Tibial artery (tissue), 4 donors: ENCODE results near the gene RSPH4A.

Experiments used
- DNase-seq, 2 donors: peaks; one replicate each; pipeline ENCODE4 v3.0.0-alpha.2; 2019
- H3K27ac ChIP-seq, 2 donors: fragments of 200-600 bp; sonication (generic) in 1 of 2; 1 replicate in 1 of 2; 2 replicates in 1 of 2; pipeline ENCODE4 v1.5.1; 2018 to 2019; ENCODE audit warnings: mild to moderate bottlenecking in 1 of 2
- H3K27me3 ChIP-seq, 2 donors: fragments of 200-600 bp; sonication (generic) in 1 of 2; one replicate each; pipeline versions ENCODE4 v1.5.1 to v1.6.0; 2016 to 2019
- H3K36me3 ChIP-seq, 3 donors: fragments of 200-600 bp; sonication (generic) in 2 of 3; one replicate each; pipeline ENCODE4 v1.5.1; 2016 to 2019; ENCODE audit warnings: mild to moderate bottlenecking in 2 of 3
- H3K4me1 ChIP-seq, 4 donors: fragments of 200-600 bp; sonication (generic) in 2 of 4; 1 replicate in 3 of 4; 2 replicates in 1 of 4; pipeline ENCODE4 v1.5.1; 2016 to 2019
- H3K4me3 ChIP-seq, 2 donors: fragments of 200-600 bp; sonication (generic) in 1 of 2; 1 replicate in 1 of 2; 2 replicates in 1 of 2; pipeline ENCODE4 v1.5.1; 2018 to 2019; ENCODE audit warnings: mild to moderate bottlenecking in 2 of 2
- H3K9me3 ChIP-seq, 3 donors: fragments of 200-600 bp; sonication (generic) in 1 of 3; one replicate each; pipeline ENCODE4 v1.5.1; 2016 to 2019
- CTCF ChIP-seq, 2 experiments: fragments of 200-600 bp in 1 of 2; fragments of 450-650 bp in 1 of 2; IDR thresholded peaks; one replicate each; pipeline ENCODE4 v1.5.1; 2017 to 2019; ENCODE audit warnings: antibody characterized with exemption in 2 of 2, mild to moderate bottlenecking in 1 of 2, moderate library complexity in 1 of 2
- intact Hi-C: fragments of 100-400 bp; cut with DNase I; formaldehyde crosslinking; loops from one replicate; pipeline ENCODE4 v1.15.0; 2023; ENCODE audit warnings: low total_unique reads

RSPH4A gene

GRCh38 chr6:116571683-116572000, 44.6 kb upstream of the RSPH4A start:
- no peak for TF ChIP-seq CTCF (IDR thresholded peaks at IDR 0.05)
- Histone ChIP-seq H3K27me3 (no peaks in the 10 kb centered on the region), H3K9me3 (no peaks in the 10 kb centered on the region), H3K4me3 (peak overlapping the region; percentile 79 to 88), H3K36me3 (peaks cover 0 to 9% (median 7%) of the 10 kb centered on the region in 3 donors), H3K4me1 (peaks cover 0 to 37% (median 25%) of the 10 kb centered on the region in 4 donors), H3K27ac (peak overlapping the region; percentile 88 to 96)
- intact Hi-C loops: no loop called here
- DNase-seq: no peak

GRCh38 chr6:116572162-116572561, 44.1 kb upstream of the RSPH4A start:
- H3K27ac ChIP-seq: peak overlapping the region; percentile 88 to 96
- intact Hi-C loops: no loop called here
- H3K4me1 ChIP-seq: peaks cover 0 to 37% (median 25%) of the 10 kb centered on the region in 4 donors
- no peak for DNase-seq
- no peaks in the 10 kb centered on the region for H3K9me3 ChIP-seq
- no peaks in the 10 kb centered on the region for H3K27me3 ChIP-seq
- H3K36me3 ChIP-seq: peaks cover 0 to 9% (median 7%) of the 10 kb centered on the region in 3 donors
- peak overlapping the region; percentile 79 to 88 for H3K4me3 ChIP-seq
- TF ChIP-seq CTCF (IDR thresholded peaks at IDR 0.05): no peak

- Histone ChIP-seq H3K27me3 (no peaks in the 10 kb centered on the region), H3K4me1 (peaks cover 0 to 39% (median 19%) of the 10 kb centered on the region in 4 donors), H3K36me3 (peaks cover 0 to 9% (median 7%) of the 10 kb centered on the region in 3 donors), H3K4me3 (no peak overlapping the region), H3K27ac (no peak overlapping the region), H3K9me3 (no peaks in the 10 kb centered on the region)
- no peak for DNase-seq
- intact Hi-C loops: no loop called here
- no peak for TF ChIP-seq CTCF (IDR thresholded peaks at IDR 0.05)
Observed at GRCh38 chr6:116575227-116575626, 41.1 kb upstream of the RSPH4A start.

GRCh38 chr6:116577486-116577885, 38.8 kb upstream of the RSPH4A start:
- Histone ChIP-seq H3K27me3 (no peaks in the 10 kb centered on the region), H3K27ac (no peak overlapping the region), H3K4me1 (peaks cover 0 to 32% (median 15%) of the 10 kb centered on the region in 4 donors), H3K36me3 (peaks cover 0 to 9% (median 7%) of the 10 kb centered on the region in 3 donors), H3K9me3 (no peaks in the 10 kb centered on the region), H3K4me3 (no peak overlapping the region)
- intact Hi-C loops: no loop called here
- DNase-seq: no peak
- no peak for TF ChIP-seq CTCF (IDR thresholded peaks at IDR 0.05)

GRCh38 chr6:116578335-116578734, 37.9 kb upstream of the RSPH4A start:
- no peak overlapping the region for H3K4me3 ChIP-seq
- no peak overlapping the region for H3K27ac ChIP-seq
- no peaks in the 10 kb centered on the region for H3K27me3 ChIP-seq
- DNase-seq: no peak
- peaks cover 5 to 17% (median 7%) of the 10 kb centered on the region in 3 donors for H3K36me3 ChIP-seq
- H3K9me3 ChIP-seq: no peaks in the 10 kb centered on the region
- no peak for TF ChIP-seq CTCF (IDR thresholded peaks at IDR 0.05)
- intact Hi-C loops: no loop called here
- H3K4me1 ChIP-seq: peaks cover 0 to 23% (median 8%) of the 10 kb centered on the region in 4 donors

GRCh38 chr6:116579143-116579542, 37.1 kb upstream of the RSPH4A start:
- no peaks in the 10 kb centered on the region for H3K9me3 ChIP-seq
- no peak for DNase-seq
- no peak overlapping the region for H3K27ac ChIP-seq
- TF ChIP-seq CTCF (IDR thresholded peaks at IDR 0.05): no peak
- peaks cover 0 to 15% (median 2%) of the 10 kb centered on the region in 4 donors for H3K4me1 ChIP-seq
- H3K4me3 ChIP-seq: no peak overlapping the region
- intact Hi-C loops: no loop called here
- peaks cover 7 to 23% (median 7%) of the 10 kb centered on the region in 3 donors for H3K36me3 ChIP-seq
- no peaks in the 10 kb centered on the region for H3K27me3 ChIP-seq
